Thoracic aorta (tissue), 2 donors: ENCODE data around the gene CCDC27. TPM values are rescaled to one million over a fixed set of nuclear protein-coding genes. Genes with fewer than 3 reads are reported as not detected.

Source experiments
- ATAC-seq: fragments of 150-250 bp; one replicate; pipeline ENCODE4 v1.8.0; 2017; ENCODE audit warnings: low read depth; ENCODE audit not compliant: insufficient number of reproducible peaks, low FRiP score
- DNase-seq: peaks from one replicate; pipeline ENCODE4 v3.0.0-alpha.2; 2020; ENCODE audit warnings: low spot score
- H3K27ac ChIP-seq, 2 donors: fragments of 200-600 bp; sonication (generic); 1 replicate in 1 of 2; 2 replicates in 1 of 2; pipeline ENCODE4 v1.5.1; 2016; ENCODE audit warnings: mild to moderate bottlenecking in 2 of 2, moderate library complexity in 2 of 2
- H3K27me3 ChIP-seq: fragments of 200-600 bp; sonication (generic); replicated peaks from 2 replicates; pipeline ENCODE4 v1.6.0; 2016; ENCODE audit warnings: mild to moderate bottlenecking; ENCODE audit not compliant: insufficient read depth
- H3K36me3 ChIP-seq: fragments of 200-600 bp; sonication (generic); one replicate; pipeline ENCODE4 v1.5.1; 2016
- H3K4me1 ChIP-seq, 2 donors: fragments of 200-600 bp; sonication (generic); 1 replicate in 1 of 2; 2 replicates in 1 of 2; pipeline versions ENCODE4 v1.5.1 to v1.6.0; 2016; ENCODE audit warnings: low read depth in 2 of 2, mild to moderate bottlenecking in 1 of 2; ENCODE audit not compliant: control insufficient read depth in 1 of 2
- H3K4me3 ChIP-seq: fragments of 200-600 bp; sonication (generic); 2 replicates; pipeline ENCODE4 v1.5.1; 2016; ENCODE audit warnings: mild to moderate bottlenecking
- H3K9me3 ChIP-seq: fragments of 200-600 bp; sonication (generic); 2 replicates; pipeline ENCODE4 v1.5.1; 2016
- CTCF ChIP-seq: fragments of 200-600 bp; sonication (generic); IDR thresholded peaks from one replicate; pipeline ENCODE4 v1.5.1; 2019; ENCODE audit warnings: antibody characterized with exemption
- total RNA-seq, 2 donors: library from RNA; depleted of rRNA; stranded (reverse); fragments of >200 nt; gene quantifications; one replicate each; pipeline versions ENCODE4 v1.1.0 to v1.2.3, GENCODE V29; 2016

Gene CCDC27
- total RNA-seq, 2 donors from 2014 or later = not detected

- no peak for DNase-seq
- no peaks in the 10 kb centered on the region for H3K4me1 ChIP-seq
- TF ChIP-seq CTCF = no peak
Measured at GRCh38 chr1:3783651-3784474, 31.6 kb downstream of the CCDC27 start.

GRCh38 chr1:3785045-3785444, 32.8 kb downstream of the CCDC27 start:
- H3K36me3 ChIP-seq = peaks cover 66% of the 10 kb centered on the region
- TF ChIP-seq CTCF = no peak
- H3K27me3 ChIP-seq = no peaks in the 10 kb centered on the region
- no peaks in the 10 kb centered on the region for H3K9me3 ChIP-seq
- DNase-seq (no peak), ATAC-seq (no peak)
- no peak overlapping the region for H3K27ac ChIP-seq
- H3K4me1 ChIP-seq = no peaks in the 10 kb centered on the region
- no peak overlapping the region for H3K4me3 ChIP-seq

More at GRCh38 chr1:3783651-3784474, 31.6 kb downstream of the CCDC27 start:
- no peaks in the 10 kb centered on the region for H3K27me3 ChIP-seq
- H3K27ac ChIP-seq = no peak overlapping the region
- no peak overlapping the region for H3K4me3 ChIP-seq
- peaks cover 73% of the 10 kb centered on the region for H3K36me3 ChIP-seq
- no peak for ATAC-seq
- H3K9me3 ChIP-seq = no peaks in the 10 kb centered on the region

- Histone ChIP-seq H3K4me3 (no peak overlapping the region), H3K36me3 (peaks cover 66% of the 10 kb centered on the region), H3K27ac (no peak overlapping the region), H3K27me3 (no peaks in the 10 kb centered on the region), H3K9me3 (no peaks in the 10 kb centered on the region), H3K4me1 (no peaks in the 10 kb centered on the region)
- no peak for TF ChIP-seq CTCF
- no peak for DNase-seq
- no peak for ATAC-seq
Measured at GRCh38 chr1:3785456-3786157, 33.4 kb downstream of the CCDC27 start.

- Histone ChIP-seq H3K4me3 (no peak overlapping the region), H3K36me3 (peaks cover 58% of the 10 kb centered on the region), H3K4me1 (no peaks in the 10 kb centered on the region), H3K27ac (no peak overlapping the region), H3K27me3 (no peaks in the 10 kb centered on the region), H3K9me3 (no peaks in the 10 kb centered on the region)
- no peak for ATAC-seq
- no peak for DNase-seq
- no peak for TF ChIP-seq CTCF
Measured at GRCh38 chr1:3786468-3787348, 34.5 kb downstream of the CCDC27 start.

- DNase-seq = no peak
- H3K4me1 ChIP-seq = no peaks in the 10 kb centered on the region
- no peak overlapping the region for H3K4me3 ChIP-seq
- ATAC-seq = no peak
- no peaks in the 10 kb centered on the region for H3K9me3 ChIP-seq
- no peak overlapping the region for H3K27ac ChIP-seq
- peaks cover 51% of the 10 kb centered on the region for H3K36me3 ChIP-seq
- H3K27me3 ChIP-seq = no peaks in the 10 kb centered on the region
- TF ChIP-seq CTCF = no peak
Measured at GRCh38 chr1:3787349-3787715, 35.1 kb downstream of the CCDC27 start.
